Mammary epithelial cell (primary cell): ENCODE data around the gene MVP.

ENCODE experiments used
- EZH2 ChIP-seq: IDR thresholded peaks from 2 replicates; pipeline ENCODE4 v1.6.1; 2012; ENCODE audit warnings: low read length, inconsistent platforms, borderline replicate concordance
- TF ChIP-seq, protein P1 (sequence below), 2 donors: IDR thresholded peaks in 1 of 2; conservative IDR thresholded peaks in 1 of 2; 2 replicates each; pipeline ENCODE4 v1.5.1; 2011 to 2012; ENCODE audit warnings: inconsistent platforms in 2 of 2, low read length in 2 of 2, mild to moderate bottlenecking in 2 of 2, control low read depth in 1 of 2, low read depth in 1 of 2; ENCODE audit not compliant: insufficient read depth in 1 of 2; ENCODE audit errors: extremely low read depth in 1 of 2

DNA sequence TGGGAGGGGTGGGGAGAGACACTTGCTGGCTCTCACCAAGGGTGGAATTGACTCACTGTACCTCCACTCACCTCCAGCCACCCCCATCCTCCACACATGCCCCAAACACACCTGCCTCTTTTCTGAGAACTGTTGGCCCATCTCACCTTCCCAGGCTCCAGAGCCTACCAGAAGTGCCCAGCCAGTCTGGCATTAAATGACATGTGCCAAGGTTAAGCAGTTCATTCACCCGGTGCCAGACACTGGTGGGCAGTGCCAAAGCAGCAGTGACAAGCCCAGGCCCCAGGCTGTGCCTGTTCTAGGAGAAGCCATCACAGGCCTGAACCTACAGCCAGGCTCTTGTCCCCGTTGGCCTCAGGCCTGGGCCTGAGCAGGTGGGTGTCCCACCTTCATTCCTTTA lies 11.2 kb downstream of the MVP start:
- TF ChIP-seq, protein P1, sequence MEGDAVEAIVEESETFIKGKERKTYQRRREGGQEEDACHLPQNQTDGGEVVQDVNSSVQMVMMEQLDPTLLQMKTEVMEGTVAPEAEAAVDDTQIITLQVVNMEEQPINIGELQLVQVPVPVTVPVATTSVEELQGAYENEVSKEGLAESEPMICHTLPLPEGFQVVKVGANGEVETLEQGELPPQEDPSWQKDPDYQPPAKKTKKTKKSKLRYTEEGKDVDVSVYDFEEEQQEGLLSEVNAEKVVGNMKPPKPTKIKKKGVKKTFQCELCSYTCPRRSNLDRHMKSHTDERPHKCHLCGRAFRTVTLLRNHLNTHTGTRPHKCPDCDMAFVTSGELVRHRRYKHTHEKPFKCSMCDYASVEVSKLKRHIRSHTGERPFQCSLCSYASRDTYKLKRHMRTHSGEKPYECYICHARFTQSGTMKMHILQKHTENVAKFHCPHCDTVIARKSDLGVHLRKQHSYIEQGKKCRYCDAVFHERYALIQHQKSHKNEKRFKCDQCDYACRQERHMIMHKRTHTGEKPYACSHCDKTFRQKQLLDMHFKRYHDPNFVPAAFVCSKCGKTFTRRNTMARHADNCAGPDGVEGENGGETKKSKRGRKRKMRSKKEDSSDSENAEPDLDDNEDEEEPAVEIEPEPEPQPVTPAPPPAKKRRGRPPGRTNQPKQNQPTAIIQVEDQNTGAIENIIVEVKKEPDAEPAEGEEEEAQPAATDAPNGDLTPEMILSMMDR (conservative IDR thresholded peaks at IDR 0.05 in 1 of 2, IDR thresholded peaks at IDR 0.05 in 1 of 2; ENCODE audit: extremely low read depth in 1 of 2, insufficient read depth in 1 of 2, low read depth in 1 of 2, low read length in 2 of 2), result no peak
- TF ChIP-seq EZH2, result no peak
